Measurements from ENCODE around the gene CLEC16A. TPM values are rescaled to one million over a fixed set of nuclear protein-coding genes. Genes with fewer than 3 reads are reported as not detected.

CLEC16A gene
- total and polyA plus RNA-seq, 3 experiments from 2014 or later, result 18.6 to 38.2 (median 38.1) TPM

DNA sequence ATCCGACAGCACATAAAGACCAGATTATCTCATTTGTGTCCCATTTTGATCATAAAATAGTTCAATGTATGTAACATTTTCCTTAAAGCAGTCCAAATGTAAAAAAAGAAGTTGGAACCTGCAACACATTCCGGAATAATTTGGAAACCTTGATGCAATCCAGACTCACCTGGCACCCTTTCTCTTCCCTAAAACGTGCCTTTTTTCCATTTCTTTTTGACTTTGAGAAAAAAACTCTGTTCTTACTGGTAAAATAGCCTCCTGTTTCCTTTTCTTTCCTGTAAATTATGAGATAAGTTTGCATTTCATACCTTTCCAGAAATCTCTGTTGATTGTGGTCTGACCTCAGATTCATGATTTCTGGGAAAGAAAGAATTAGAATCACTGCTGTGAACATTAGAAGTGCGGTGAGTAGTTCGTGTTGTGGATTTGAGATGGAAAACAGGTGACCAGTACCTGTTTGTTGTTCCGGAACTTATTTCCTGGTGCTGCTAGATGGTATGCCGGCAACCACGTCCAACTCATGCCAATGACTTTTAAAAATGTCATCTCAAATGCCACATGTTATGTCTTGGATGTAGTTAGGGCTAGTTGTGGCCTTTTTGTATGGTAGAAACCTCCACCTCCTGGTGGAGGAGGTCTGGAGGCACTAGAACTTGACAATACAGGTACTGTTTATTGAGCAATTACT, 203.5 kb downstream of the CLEC16A start:
- no peaks in the 10 kb centered on the region for H3K9me3 Mint-ChIP-seq
- H3K27me3 Mint-ChIP-seq, result no peaks in the 10 kb centered on the region
- Histone ChIP-seq H3K9me3 (ENCODE audit: low read length) (no peaks in the 10 kb centered on the region), H3K36me3 (ENCODE audit: insufficient read depth, low read length) (no peaks in the 10 kb centered on the region), H3K4me1 (ENCODE audit: insufficient read depth, low read length) (no peaks in the 10 kb centered on the region), H3K4me3 (ENCODE audit: low read length) (no peak overlapping the region), H3K27ac (ENCODE audit: low read depth, low read length) (no peak overlapping the region), H3K27me3 (ENCODE audit: insufficient read depth, low read length, poor library complexity, severe bottlenecking) (no peaks in the 10 kb centered on the region)
- no peak for DNase-seq
- ChIA-PET POLR2A (no interaction called here), CTCF (no interaction called here)
- H3K4me3 Mint-ChIP-seq, result no peak overlapping the region
- no peaks in the 10 kb centered on the region for H3K4me1 Mint-ChIP-seq
- no peak overlapping the region for H3K27ac Mint-ChIP-seq
- H3K36me3 Mint-ChIP-seq, result peaks cover 5 to 10% (median 7%) of the 10 kb centered on the region in 3 donors

DNA sequence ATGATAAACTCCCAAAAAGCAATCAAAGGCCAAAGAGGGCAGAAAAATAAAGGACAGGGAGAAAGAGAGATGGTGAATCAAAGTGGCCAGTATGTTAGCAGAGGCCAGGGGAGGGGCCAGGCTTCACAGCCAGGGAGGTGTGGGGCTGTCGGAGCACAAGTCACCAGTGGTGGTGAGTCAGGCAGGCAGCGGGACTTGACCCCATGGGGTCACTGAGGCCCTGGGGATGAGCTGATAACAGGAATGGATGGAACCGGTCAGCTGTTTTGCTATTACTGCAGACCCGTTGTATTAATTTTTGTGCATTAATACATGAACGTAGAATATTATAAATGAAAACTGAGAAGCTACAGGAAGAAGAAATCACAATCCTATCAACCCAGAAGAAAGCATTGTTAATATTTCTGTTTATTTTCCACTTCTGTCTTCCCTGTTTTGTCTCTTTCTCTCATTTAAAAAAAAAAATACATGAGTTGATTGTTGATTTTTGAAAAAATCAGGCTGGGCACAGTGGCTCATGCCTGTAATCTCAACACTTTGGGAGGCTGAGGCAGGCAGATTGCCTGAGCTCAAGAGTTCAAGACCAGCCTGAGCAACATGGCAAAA, 204.8 kb downstream of the CLEC16A start:
- no peak for DNase-seq
- Mint-ChIP-seq H3K4me3 (no peak overlapping the region), H3K4me1 (peaks cover 0 to 2% (median 0%) of the 10 kb centered on the region in 3 donors), H3K27me3 (no peaks in the 10 kb centered on the region), H3K27ac (peak overlapping the region in 1 of 8 donors; percentile 91), H3K36me3 (peaks cover 5 to 11% (median 7%) of the 10 kb centered on the region in 3 donors), H3K9me3 (no peaks in the 10 kb centered on the region)
- no peaks in the 10 kb centered on the region for H3K9me3 ChIP-seq (ENCODE audit: low read length)
- CTCF ChIA-PET, result interaction anchor here (0.9 kb wide), 1 partner anchor 10 kb away, joined by 3 read pairs; no protein-coding TSS in a partner anchor
- peak overlapping the region; percentile 7 for H3K27ac ChIP-seq (ENCODE audit: low read depth, low read length)
- no peaks in the 10 kb centered on the region for H3K4me1 ChIP-seq (ENCODE audit: insufficient read depth, low read length)
- H3K27me3 ChIP-seq (ENCODE audit: insufficient read depth, low read length, poor library complexity, severe bottlenecking), result no peaks in the 10 kb centered on the region
- H3K36me3 ChIP-seq (ENCODE audit: insufficient read depth, low read length), result no peaks in the 10 kb centered on the region
- H3K4me3 ChIP-seq (ENCODE audit: low read length), result no peak overlapping the region
- POLR2A ChIA-PET, result no interaction called here

DNA sequence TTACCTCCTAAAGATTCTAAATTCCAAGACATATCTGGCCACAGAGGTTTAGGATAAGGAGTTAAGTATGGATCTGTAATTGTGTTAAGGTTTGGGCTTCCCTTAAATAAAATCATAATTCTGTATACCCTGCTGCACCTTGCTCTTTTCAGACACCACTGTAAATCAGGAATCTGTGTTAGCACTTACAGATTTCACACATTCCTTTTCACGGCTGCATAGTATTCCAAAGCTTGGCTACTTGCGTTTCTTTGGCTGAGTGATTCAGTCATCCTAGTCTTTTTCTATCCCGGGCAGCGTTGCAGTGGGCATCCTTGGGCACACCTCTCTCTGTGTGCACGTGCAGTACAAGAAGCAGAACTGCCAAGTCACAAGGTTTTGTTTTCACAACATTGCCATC, 205.8 kb downstream of the CLEC16A start:
- POLR2A ChIA-PET, result no interaction called here
- no peak for DNase-seq
- Mint-ChIP-seq H3K9me3 (no peaks in the 10 kb centered on the region), H3K36me3 (peaks cover 5 to 11% (median 7%) of the 10 kb centered on the region in 3 donors), H3K4me1 (peaks cover 0 to 2% (median under 1%) of the 10 kb centered on the region in 3 donors), H3K27me3 (no peaks in the 10 kb centered on the region), H3K27ac (no peak overlapping the region), H3K4me3 (no peak overlapping the region)
- Histone ChIP-seq H3K9me3 (ENCODE audit: low read length) (no peaks in the 10 kb centered on the region), H3K36me3 (ENCODE audit: insufficient read depth, low read length) (no peaks in the 10 kb centered on the region), H3K4me1 (ENCODE audit: insufficient read depth, low read length) (no peaks in the 10 kb centered on the region), H3K27me3 (ENCODE audit: insufficient read depth, low read length, poor library complexity, severe bottlenecking) (no peaks in the 10 kb centered on the region), H3K27ac (ENCODE audit: low read depth, low read length) (no peak overlapping the region), H3K4me3 (ENCODE audit: low read length) (no peak overlapping the region)
- CTCF ChIA-PET, result no interaction called here

DNA sequence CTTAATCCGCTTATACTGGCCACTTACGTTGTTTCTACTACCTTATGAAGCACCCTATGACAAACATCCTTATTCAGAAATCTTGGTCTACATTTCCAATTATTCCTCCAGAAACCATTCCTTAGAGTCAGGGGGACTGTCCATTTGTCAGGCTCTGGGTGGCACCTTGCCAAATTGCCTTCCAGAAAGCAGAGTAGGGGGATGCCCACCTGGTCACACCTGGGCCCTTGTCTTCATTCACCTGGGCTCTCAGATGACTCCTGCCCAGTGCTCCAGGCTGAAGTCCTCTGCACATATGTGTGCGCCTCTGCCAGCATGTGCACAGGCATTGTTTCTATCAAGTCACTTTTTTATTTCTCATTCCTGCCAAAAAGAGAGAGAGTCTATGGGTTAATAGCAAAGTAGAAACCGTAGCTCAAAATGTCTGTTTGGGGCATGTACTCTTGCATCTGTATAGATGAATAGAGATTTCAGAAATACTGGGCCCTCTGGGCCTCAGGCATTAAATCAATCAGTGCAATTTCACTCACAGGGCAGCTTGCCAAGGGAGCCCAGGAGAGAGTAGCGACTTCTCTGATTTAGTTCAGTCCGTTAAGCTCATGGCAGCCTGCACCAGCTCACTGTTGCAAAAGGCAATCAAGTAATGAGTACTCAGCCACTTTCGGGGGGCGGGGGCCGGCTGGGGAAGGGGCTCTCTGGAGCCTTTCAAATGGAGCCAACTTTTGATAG, 207.0 kb downstream of the CLEC16A start:
- Histone ChIP-seq H3K27me3 (ENCODE audit: insufficient read depth, low read length, poor library complexity, severe bottlenecking) (no peaks in the 10 kb centered on the region), H3K4me3 (ENCODE audit: low read length) (no peak overlapping the region), H3K4me1 (ENCODE audit: insufficient read depth, low read length) (no peaks in the 10 kb centered on the region), H3K9me3 (ENCODE audit: low read length) (no peaks in the 10 kb centered on the region), H3K36me3 (ENCODE audit: insufficient read depth, low read length) (no peaks in the 10 kb centered on the region), H3K27ac (ENCODE audit: low read depth, low read length) (no peak overlapping the region)
- H3K4me3 Mint-ChIP-seq, result no peak overlapping the region
- peaks cover 5 to 11% (median 5%) of the 10 kb centered on the region in 3 donors for H3K36me3 Mint-ChIP-seq
- ChIA-PET POLR2A (no interaction called here), CTCF (no interaction called here)
- peak overlapping the region in 2 of 8 donors; percentile 39 for H3K27ac Mint-ChIP-seq
- H3K9me3 Mint-ChIP-seq, result no peaks in the 10 kb centered on the region
- DNase-seq, result no peak
- peaks cover 0 to 7% (median 2%) of the 10 kb centered on the region in 3 donors for H3K4me1 Mint-ChIP-seq
- no peaks in the 10 kb centered on the region for H3K27me3 Mint-ChIP-seq

DNA sequence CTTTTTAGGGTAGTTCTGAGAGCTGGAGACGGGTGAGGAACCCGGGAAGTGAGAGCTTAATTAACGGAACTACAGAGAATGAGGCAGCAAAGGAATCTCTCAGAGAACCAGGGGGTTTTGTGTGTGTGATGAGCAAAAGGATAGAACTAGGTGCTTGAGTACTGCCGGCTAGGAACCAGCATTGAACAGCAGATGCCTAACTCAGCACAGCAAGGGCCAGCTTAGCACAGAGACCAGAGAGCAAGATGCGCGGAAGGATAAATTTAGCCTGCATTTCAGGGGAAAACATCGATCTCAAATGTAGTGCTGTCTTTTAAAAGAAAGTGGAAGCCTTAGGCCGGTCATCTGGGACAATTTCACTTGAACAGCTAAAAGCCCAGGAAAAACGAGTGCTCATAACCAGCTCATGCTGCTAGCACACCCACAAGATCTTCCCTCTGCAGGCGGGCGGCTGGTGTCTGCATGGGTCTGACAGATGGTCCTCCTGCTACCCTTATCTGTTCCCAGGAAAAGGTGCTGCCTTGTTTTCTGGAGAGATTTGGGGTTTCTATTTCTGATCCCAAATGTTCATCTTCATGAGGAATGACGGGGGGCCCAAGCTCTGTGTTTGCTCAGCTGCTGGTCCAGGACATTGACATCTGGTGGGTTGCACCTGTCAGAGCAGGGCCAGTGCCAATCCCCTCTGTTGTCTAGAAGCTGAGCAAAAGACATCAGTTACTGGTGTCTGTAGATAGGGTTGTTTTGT, 207.7 kb downstream of the CLEC16A start:
- H3K9me3 Mint-ChIP-seq, result no peaks in the 10 kb centered on the region

DNA sequence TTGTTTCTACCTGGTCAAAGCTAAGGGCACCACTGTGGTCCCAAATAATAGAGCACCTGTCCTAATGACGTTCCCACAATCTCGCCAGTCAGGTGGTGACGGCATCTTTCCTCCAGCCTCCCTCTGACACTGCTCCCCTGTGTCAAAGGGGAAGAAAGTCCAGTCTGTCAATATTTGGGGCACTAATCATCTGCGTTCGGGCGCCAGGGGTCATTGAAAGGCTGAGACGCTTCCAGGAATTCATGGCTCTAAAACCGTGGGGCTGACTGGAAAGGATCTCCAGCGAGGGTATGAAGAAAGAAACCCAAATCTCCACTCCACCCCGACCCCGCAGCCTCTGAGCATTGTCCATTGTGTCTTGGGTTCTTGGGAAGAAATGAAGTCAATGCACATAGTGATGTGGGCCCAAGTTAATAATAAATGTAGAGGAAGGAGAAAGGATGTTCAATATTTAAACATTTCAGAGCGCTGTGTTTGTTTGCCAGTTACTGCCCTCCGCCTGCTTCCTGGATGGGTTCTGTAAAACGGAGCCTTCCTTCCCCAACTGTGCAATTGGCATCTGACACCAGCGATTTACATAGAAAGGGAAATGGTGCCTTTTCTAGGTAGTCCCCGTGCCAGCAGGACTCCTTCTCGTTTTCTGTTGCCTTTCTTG, 208.4 kb downstream of the CLEC16A start:
- Histone ChIP-seq H3K4me3 (ENCODE audit: low read length) (no peak overlapping the region), H3K27ac (ENCODE audit: low read depth, low read length) (no peak overlapping the region), H3K4me1 (ENCODE audit: insufficient read depth, low read length) (no peaks in the 10 kb centered on the region), H3K9me3 (ENCODE audit: low read length) (no peaks in the 10 kb centered on the region), H3K27me3 (ENCODE audit: insufficient read depth, low read length, poor library complexity, severe bottlenecking) (no peaks in the 10 kb centered on the region), H3K36me3 (ENCODE audit: insufficient read depth, low read length) (no peaks in the 10 kb centered on the region)
- CTCF ChIA-PET, result interaction anchor here (1.6 kb wide), 1 partner anchor 102 kb away, joined by 4 read pairs; no protein-coding TSS in a partner anchor
- POLR2A ChIA-PET, result no interaction called here
- H3K4me1 Mint-ChIP-seq, result peaks cover 4 to 21% (median 5%) of the 10 kb centered on the region in 3 donors
- no peaks in the 10 kb centered on the region for H3K27me3 Mint-ChIP-seq
- no peaks in the 10 kb centered on the region for H3K9me3 Mint-ChIP-seq
- H3K36me3 Mint-ChIP-seq, result peaks cover 5 to 10% (median 5%) of the 10 kb centered on the region in 3 donors
- H3K4me3 Mint-ChIP-seq, result no peak overlapping the region
- no peak for DNase-seq
- H3K27ac Mint-ChIP-seq, result peak overlapping the region in 1 of 8 donors; percentile 5

More for the DNA sequence above, 207.7 kb downstream of the CLEC16A start:
- Histone ChIP-seq H3K27ac (ENCODE audit: low read depth, low read length) (no peak overlapping the region), H3K9me3 (ENCODE audit: low read length) (no peaks in the 10 kb centered on the region), H3K27me3 (ENCODE audit: insufficient read depth, low read length, poor library complexity, severe bottlenecking) (no peaks in the 10 kb centered on the region), H3K4me3 (ENCODE audit: low read length) (no peak overlapping the region), H3K36me3 (ENCODE audit: insufficient read depth, low read length) (no peaks in the 10 kb centered on the region), H3K4me1 (ENCODE audit: insufficient read depth, low read length) (no peaks in the 10 kb centered on the region)
- Mint-ChIP-seq H3K4me1 (peaks cover 3 to 14% (median 3%) of the 10 kb centered on the region in 3 donors), H3K27ac (peak overlapping the region in 3 of 8 donors; percentile 17 to 50 (median 39)), H3K27me3 (no peaks in the 10 kb centered on the region), H3K36me3 (peaks cover 5 to 10% (median 5%) of the 10 kb centered on the region in 3 donors), H3K4me3 (no peak overlapping the region)
- ChIA-PET POLR2A (no interaction called here), CTCF (no interaction called here)
- no peak for DNase-seq

DNA sequence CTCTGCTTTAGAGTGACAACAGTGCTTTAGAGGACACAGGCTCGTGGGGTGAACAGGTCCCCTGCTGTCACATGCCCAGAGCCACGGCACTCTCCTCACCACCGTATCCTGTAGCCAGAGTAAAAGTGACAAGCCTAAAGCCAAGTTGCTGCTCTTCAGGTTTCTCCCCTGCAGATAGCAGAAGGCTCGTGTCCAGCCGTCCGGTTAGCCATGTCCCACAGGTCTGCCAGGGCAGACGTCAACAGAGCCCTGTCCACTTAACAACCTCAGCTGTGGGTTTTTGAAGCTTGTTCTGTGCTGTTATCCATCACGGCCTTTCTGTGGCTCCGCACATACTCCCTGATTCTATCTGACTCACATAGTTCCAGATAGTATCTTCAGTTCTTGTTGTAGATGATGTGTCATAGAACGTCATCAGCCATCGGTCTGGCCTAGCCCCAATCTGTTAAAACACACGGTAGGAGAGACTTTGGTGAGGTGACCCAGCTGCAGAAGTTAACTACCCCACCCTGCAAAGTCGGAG, 211.0 kb downstream of the CLEC16A start:
- no peak overlapping the region for H3K4me3 Mint-ChIP-seq
- H3K27me3 ChIP-seq (ENCODE audit: insufficient read depth, low read length, poor library complexity, severe bottlenecking), result no peaks in the 10 kb centered on the region
- H3K4me1 Mint-ChIP-seq, result peaks cover 4 to 21% (median 5%) of the 10 kb centered on the region in 3 donors
- no peak for DNase-seq
- peak overlapping the region in 2 of 8 donors; percentile 12 to 75 for H3K27ac Mint-ChIP-seq
- H3K4me3 ChIP-seq (ENCODE audit: low read length), result no peak overlapping the region
- no peaks in the 10 kb centered on the region for H3K27me3 Mint-ChIP-seq
- no peak overlapping the region for H3K27ac ChIP-seq (ENCODE audit: low read depth, low read length)
- H3K9me3 ChIP-seq (ENCODE audit: low read length), result no peaks in the 10 kb centered on the region
- peaks cover 0 to 4% (median 4%) of the 10 kb centered on the region in 3 donors for H3K36me3 Mint-ChIP-seq
- ChIA-PET CTCF (no interaction called here), POLR2A (no interaction called here)
- H3K36me3 ChIP-seq (ENCODE audit: insufficient read depth, low read length), result no peaks in the 10 kb centered on the region
- H3K9me3 Mint-ChIP-seq, result no peaks in the 10 kb centered on the region
- no peaks in the 10 kb centered on the region for H3K4me1 ChIP-seq (ENCODE audit: insufficient read depth, low read length)
